ENCODE data around the gene GLIS2.
A peak's percentile ranks its signal among the peaks of the same experiment; 100 is the strongest.

Gene GLIS2

DNA sequence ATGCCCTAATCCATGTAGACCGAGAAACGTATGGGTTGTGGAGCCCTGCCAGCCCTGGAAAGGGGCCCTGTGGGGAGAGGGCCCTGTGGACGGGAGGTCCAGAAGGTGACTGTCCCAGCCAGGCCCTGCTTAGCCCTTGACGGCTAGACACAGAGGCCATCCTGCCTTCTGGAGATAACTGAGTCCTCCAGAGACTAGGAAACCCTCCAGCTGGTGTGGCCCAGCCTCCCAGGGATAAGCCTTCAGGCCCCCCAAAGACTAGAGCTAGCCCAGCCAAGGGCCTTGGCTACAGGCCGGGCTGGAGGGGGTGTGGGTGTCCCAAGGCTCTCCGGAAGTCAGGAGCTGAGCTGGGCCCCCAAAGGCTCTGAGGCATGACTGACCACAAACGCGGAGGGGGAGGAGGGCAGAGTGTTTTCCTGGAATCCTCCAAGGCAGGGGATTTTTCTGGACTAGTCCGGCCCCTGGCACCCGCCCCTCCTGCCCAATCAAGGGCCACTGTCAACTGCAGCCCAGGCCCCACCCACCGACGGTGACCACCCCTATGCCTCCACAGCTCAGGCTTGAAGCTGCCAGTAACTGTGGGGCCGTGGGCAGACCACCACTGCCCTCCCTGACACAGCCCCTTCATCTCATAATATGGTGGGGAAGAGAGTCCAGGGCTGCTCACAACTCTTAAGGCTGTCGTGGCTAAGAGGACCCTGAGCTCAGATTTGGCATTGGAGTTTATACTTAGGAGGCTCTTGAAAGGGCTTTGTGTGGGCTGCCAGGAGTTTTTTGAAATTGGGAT lies 54.9 kb downstream of the GLIS2 start:
- no peak for DNase-seq (ENCODE audit: extremely low spot score)
- POLR2A ChIA-PET, result no interaction called here
- CTCF ChIA-PET, result interaction anchor here (1.1 to 2.6 kb wide), 4 partner anchors 11 to 117 kb away, joined by 3 to 16 read pairs (median 4); no protein-coding TSS in a partner anchor
- TF ChIP-seq CTCF (IDR thresholded peaks at IDR 0.05; ENCODE audit: control extremely low read depth, extremely low read depth, low read depth, missing control alignments), result no peak

GRCh38 chr16:4371357-4372000 lies 55.6 kb downstream of the GLIS2 start, which contains the start of gene VASN:
TSS of gene VASN (plus strand) at chr16:4371848. CDS start at chr16:4380878, 9,030 bp downstream.
- DNase-seq (ENCODE audit: extremely low spot score), result peak; percentile 91
- TF ChIP-seq CTCF (IDR thresholded peaks at IDR 0.05; ENCODE audit: control extremely low read depth, extremely low read depth, low read depth, missing control alignments), result no peak
- ChIA-PET POLR2A (no interaction called here), CTCF (interaction anchor here (1.2 to 2.6 kb wide), 2 partner anchors 32 to 118 kb away, joined by 3 to 16 read pairs; no protein-coding TSS in a partner anchor)

GRCh38 chr16:4372001-4372577 lies 56.2 kb downstream of the GLIS2 start:
- no peak for TF ChIP-seq CTCF (IDR thresholded peaks at IDR 0.05; ENCODE audit: control extremely low read depth, extremely low read depth, low read depth, missing control alignments)
- no peak for DNase-seq (ENCODE audit: extremely low spot score)
- POLR2A ChIA-PET, result no interaction called here
- CTCF ChIA-PET, result interaction anchor here (1.3 kb wide), 1 partner anchor 30 kb away, joined by 6 read pairs; no protein-coding TSS in a partner anchor

DNA sequence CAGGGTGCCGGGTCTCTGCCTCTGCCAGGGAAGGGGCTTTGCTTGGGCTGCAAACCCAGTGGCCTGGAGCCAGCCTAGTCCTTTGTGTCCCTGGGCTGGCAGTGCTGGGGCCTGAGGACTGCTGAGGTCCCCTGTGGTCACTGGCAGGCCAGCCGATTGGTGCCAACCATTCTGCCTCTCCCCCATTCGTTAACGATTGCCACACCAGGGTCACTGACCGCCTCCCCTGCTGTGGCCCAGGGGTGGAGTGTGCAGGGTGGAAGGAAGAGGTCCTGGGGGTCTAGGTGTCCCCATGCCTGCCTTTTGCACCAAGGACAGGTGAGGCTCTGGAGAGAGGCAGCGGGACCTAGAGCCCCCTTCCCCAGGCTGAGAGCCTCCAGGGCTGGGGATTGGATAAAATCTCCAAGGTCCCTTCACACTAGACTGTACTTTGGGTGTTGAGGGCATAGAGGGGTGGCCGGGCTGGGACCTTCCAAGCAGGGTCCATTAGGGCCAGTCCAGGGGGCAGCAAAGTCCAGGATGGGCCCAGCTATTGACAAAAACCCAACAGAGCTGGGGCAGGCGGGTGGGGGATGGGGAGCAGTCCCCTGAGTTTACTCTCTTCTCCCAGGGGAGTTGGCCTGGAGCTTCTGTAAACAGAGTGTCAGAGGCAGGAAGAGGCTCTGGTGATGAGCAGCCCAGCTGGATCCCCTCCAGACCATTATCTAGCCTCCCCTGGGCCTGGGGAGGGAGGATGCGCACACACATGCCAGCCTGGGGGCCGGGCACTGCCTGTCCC lies 56.9 kb downstream of the GLIS2 start:
- no peak for DNase-seq (ENCODE audit: extremely low spot score)
- ChIA-PET CTCF (interaction anchor here (1.3 kb wide), 1 partner anchor 30 kb away, joined by 6 read pairs; no protein-coding TSS in a partner anchor), POLR2A (no interaction called here)
- TF ChIP-seq CTCF (IDR thresholded peaks at IDR 0.05; ENCODE audit: control extremely low read depth, extremely low read depth, low read depth, missing control alignments), result no peak

DNA sequence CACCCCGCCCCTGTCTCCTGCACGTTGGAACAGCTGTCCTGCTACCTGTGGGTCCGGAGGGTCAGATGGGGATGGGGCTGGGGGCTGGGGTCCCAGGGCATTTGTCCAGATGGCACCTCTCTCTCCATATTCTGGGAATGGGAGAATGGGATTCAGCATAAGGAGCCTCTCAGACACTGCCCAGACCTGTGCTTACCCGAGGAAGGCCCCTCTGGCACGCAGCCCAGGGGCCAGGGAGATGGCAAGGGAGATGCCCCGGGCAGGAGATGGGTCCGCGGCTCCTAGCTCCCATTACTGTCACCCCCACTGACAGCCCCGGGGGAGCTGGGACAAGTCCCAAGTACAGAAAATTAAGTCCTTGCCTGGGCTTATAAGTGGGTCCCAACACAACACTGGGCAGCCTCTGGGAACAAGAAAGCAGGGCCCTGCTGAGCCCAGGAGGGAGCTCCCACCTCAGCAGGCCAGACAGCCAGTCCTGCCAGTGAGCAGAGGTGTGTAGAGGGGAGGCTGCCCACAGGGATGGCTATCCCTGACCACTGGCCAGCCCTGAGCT lies 57.6 kb downstream of the GLIS2 start:
- ChIA-PET CTCF (interaction anchor here (1.3 to 2.1 kb wide), 2 partner anchors 29 to 120 kb away, joined by 6 to 7 read pairs; no protein-coding TSS in a partner anchor), POLR2A (no interaction called here)
- TF ChIP-seq CTCF (IDR thresholded peaks at IDR 0.05; ENCODE audit: control extremely low read depth, extremely low read depth, low read depth, missing control alignments), result no peak
- no peak for DNase-seq (ENCODE audit: extremely low spot score)
